HEK293T (cell line): ENCODE measurements around the gene RPL32.
A peak's percentile ranks its signal among the peaks of the same experiment; 100 is the strongest.
"Not testable (repeated sequence)": the region's sequence is repeated elsewhere in the genome, so short reads cannot be mapped to it uniquely, and the experiment has no call there.

ENCODE experiments used
- CTCF ChIA-PET: fragments of 350-600 bp; formaldehyde crosslinking; extraction: SDS; loops from one replicate; lab custom pipeline; 2021; ENCODE audit warnings: antibody characterized with exemption, inconsistent platforms; lab: Yijun Ruan, JAX
- POLR2A ChIA-PET: fragments of 350-600 bp; formaldehyde crosslinking; extraction: SDS; loops from one replicate; lab custom pipeline; 2020; ENCODE audit warnings: antibody characterized with exemption, inconsistent platforms; lab: Yijun Ruan, JAX
- DNase-seq: peaks from one replicate; pipeline ENCODE4 v3.0.0; 2012; ENCODE audit warnings: mixed read lengths; ENCODE audit errors: extremely low spot score
- ARNT ChIP-seq: fragments of 450-650 bp; IDR thresholded peaks from 2 replicates; pipeline ENCODE4 v1.6.1; 2017; ENCODE audit warnings: mild to moderate bottlenecking
- BHLHE40 ChIP-seq: fragments of 450-650 bp; IDR thresholded peaks from 2 replicates; pipeline ENCODE4 v1.6.1; 2016; ENCODE audit warnings: mild to moderate bottlenecking, moderate library complexity, borderline replicate concordance
- CTBP1 ChIP-seq: fragments of 450-650 bp; IDR thresholded peaks from 2 replicates; pipeline ENCODE4 v1.6.1; 2016; ENCODE audit warnings: borderline replicate concordance
- ELF4 ChIP-seq: fragments of 450-650 bp; IDR thresholded peaks from 2 replicates; pipeline ENCODE4 v1.6.1; 2017; ENCODE audit warnings: antibody characterized with exemption
- FOXA1 ChIP-seq: fragments of 450-650 bp; IDR thresholded peaks from 2 replicates; pipeline ENCODE4 v1.6.1; 2016; ENCODE audit warnings: mild to moderate bottlenecking
- FOXK2 ChIP-seq: fragments of 450-650 bp; IDR thresholded peaks from 2 replicates; pipeline ENCODE4 v1.6.1; 2016; ENCODE audit warnings: mild to moderate bottlenecking
- FOXM1 ChIP-seq: fragments of 450-650 bp; IDR thresholded peaks from 2 replicates; pipeline ENCODE4 v1.6.1; 2017; ENCODE audit warnings: mild to moderate bottlenecking, borderline replicate concordance
- HDGF ChIP-seq: fragments of 450-650 bp; IDR thresholded peaks from 2 replicates; pipeline ENCODE4 v1.6.1; 2017; ENCODE audit warnings: antibody characterized with exemption, borderline replicate concordance
- L3MBTL2 ChIP-seq: fragments of 450-650 bp; conservative IDR thresholded peaks from 2 replicates; pipeline ENCODE4 v1.6.1; 2016; ENCODE audit warnings: mild to moderate bottlenecking
- LEF1 ChIP-seq: fragments of 450-650 bp; IDR thresholded peaks from 2 replicates; pipeline ENCODE4 v1.6.1; 2017; ENCODE audit warnings: mild to moderate bottlenecking, borderline replicate concordance
- NFRKB ChIP-seq: fragments of 450-650 bp; IDR thresholded peaks from 2 replicates; pipeline ENCODE4 v1.6.1; 2016; ENCODE audit warnings: mild to moderate bottlenecking, moderate library complexity
- SP1 ChIP-seq: fragments of 450-650 bp; IDR thresholded peaks from 2 replicates; pipeline ENCODE4 v1.6.1; 2017
- SUZ12 ChIP-seq: fragments of 450-650 bp; IDR thresholded peaks from 2 replicates; pipeline ENCODE4 v1.6.1; 2016; ENCODE audit warnings: mild to moderate bottlenecking
- TARDBP ChIP-seq: fragments of 450-650 bp; IDR thresholded peaks from 2 replicates; pipeline ENCODE4 v1.6.1; 2016
- ZNF384 ChIP-seq: fragments of 450-650 bp; IDR thresholded peaks from 2 replicates; pipeline ENCODE4 v1.6.1; 2016
- TF ChIP-seq, protein P1 (sequence below): fragments of 450-650 bp; IDR thresholded peaks from 2 replicates; pipeline ENCODE4 v1.6.1; 2016

RPL32 gene

DNA sequence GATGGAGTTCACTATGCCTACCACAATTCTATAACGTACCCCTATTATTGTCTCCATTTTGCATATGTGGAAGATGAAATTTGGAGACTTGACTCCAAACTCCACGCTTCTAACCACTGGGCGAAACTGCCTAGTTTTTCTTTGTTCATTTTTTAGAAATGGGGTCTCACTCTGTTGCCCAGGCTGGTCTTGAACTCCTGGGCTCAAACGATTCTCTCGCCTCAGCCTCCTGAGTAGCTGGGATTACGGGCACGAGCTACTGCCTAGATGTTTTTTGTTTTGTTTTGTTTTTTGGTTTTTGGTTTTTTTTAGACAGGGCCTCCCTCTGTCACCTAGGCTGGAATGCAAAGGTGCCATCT, 584 bp upstream of the RPL32 start:
- POLR2A ChIA-PET = interaction anchor here (0.6 to 2.2 kb wide), 9 partner anchors 9 to 178 kb away, joined by 3 to 10 read pairs (median 7); partner anchors contain the start of genes CAND2 and RAF1
- CTCF ChIA-PET = interaction anchor here (0.6 to 1.4 kb wide), 12 partner anchors 12 to 351 kb away, joined by 3 to 7 read pairs (median 4); partner anchors contain the start of gene CAND2
- TF ChIP-seq, protein P1, sequence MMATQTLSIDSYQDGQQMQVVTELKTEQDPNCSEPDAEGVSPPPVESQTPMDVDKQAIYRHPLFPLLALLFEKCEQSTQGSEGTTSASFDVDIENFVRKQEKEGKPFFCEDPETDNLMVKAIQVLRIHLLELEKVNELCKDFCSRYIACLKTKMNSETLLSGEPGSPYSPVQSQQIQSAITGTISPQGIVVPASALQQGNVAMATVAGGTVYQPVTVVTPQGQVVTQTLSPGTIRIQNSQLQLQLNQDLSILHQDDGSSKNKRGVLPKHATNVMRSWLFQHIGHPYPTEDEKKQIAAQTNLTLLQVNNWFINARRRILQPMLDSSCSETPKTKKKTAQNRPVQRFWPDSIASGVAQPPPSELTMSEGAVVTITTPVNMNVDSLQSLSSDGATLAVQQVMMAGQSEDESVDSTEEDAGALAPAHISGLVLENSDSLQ = no peak
- TF ChIP-seq TARDBP (no peak), NFRKB (no peak), FOXK2 (no peak), CTBP1 (no peak), ZNF384 (no peak; the same call in 1 of the 2 replicates), FOXA1 (no peak), L3MBTL2 (no peak), SUZ12 (no peak), ARNT (no peak), FOXM1 (no peak)
- DNase-seq = no peak

DNA sequence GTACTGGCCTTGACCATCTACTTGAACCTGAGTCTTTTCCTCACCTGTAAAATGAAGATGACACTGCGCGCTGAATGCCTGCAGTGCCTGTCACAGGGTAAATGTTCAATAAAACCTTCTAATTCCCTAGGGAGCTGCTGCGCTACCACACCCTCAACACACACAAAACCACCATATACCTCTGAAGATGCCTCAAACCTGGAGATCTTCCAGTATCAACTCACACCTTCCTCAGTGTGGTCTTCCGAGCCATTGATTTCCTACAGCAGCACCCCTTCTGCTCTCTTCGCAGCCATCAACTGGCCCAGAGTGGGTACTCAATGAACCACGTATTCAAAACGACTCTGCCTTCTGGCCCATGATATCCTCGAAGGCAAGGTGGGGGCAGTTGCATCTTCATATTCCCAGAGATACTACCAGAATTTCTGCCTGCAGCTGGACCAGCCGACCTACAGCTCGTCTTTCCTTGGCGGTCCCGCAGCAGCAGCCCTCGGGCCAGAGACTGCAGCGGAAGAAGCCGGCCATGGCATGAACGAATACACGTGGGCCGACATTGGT, 695 bp downstream of the RPL32 start:
- CTCF ChIA-PET = interaction anchor here (1.4 kb wide), 1 partner anchor 10 kb away, joined by 3 read pairs; no protein-coding TSS in a partner anchor
- TF ChIP-seq FOXM1 (no peak), L3MBTL2 (0 out of 2 replicates have a peak, but pooled peaks have one; percentile 7), SP1 (no peak), LEF1 (no peak), HDGF (no peak)
- POLR2A ChIA-PET = interaction anchor here (0.9 to 2.2 kb wide), 6 partner anchors 8 to 177 kb away, joined by 3 to 10 read pairs (median 8); partner anchors contain the start of gene RAF1
- DNase-seq = no peak

- DNase-seq, CTCF ChIA-PET: not testable (repeated sequence)
- POLR2A ChIA-PET = interaction anchor here (0.9 to 2.2 kb wide), 2 partner anchors 10 to 12 kb away, joined by 3 to 9 read pairs; no protein-coding TSS in a partner anchor
These were observed 1.2 kb downstream of the RPL32 start for GRCh38 chr3:12840148-12840547.

DNA sequence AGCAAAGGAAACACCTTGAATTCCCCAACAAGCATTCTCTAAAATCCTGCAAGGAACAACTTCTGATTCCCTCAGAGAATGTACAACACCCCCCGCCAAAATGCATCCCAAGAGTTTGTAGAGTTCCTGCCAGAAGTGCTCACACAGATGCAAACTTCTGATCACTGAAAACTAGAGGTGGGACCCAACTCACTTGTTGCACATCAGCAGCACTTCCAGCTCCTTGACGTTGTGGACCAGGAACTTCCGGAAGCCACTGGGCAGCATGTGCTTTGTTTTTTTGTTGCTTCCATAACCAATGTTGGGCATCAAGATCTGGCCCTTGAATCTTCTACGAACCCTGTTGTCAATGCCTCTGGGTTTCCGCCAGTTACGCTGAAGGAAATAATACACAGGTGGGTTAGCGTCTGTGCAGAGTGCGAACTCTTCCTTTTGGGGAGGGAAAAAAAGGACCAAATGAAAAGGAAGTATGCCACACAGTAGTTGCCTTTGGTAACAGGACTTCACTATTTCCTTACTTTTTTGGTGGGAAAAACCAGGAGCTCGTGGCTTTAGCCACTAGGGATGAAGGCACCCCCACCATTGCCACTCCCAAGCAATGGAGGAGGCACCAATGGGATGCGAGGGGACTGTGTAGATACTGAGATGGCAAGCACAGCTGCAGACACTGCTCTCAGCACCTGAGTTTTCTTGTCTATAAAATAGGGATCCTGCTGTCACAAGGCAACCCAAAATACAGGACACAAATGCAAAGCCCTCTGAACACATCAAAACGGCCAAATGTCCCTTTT, 2.0 kb downstream of the RPL32 start:
- TF ChIP-seq HDGF (no peak), ELF4 (0 out of 2 replicates have a peak, but pooled peaks have one; percentile 5)
- POLR2A ChIA-PET = no interaction called here
- no peak for DNase-seq
- CTCF ChIA-PET = interaction anchor here (0.7 kb wide), 1 partner anchor 36 kb away, joined by 6 read pairs; no protein-coding TSS in a partner anchor

DNA sequence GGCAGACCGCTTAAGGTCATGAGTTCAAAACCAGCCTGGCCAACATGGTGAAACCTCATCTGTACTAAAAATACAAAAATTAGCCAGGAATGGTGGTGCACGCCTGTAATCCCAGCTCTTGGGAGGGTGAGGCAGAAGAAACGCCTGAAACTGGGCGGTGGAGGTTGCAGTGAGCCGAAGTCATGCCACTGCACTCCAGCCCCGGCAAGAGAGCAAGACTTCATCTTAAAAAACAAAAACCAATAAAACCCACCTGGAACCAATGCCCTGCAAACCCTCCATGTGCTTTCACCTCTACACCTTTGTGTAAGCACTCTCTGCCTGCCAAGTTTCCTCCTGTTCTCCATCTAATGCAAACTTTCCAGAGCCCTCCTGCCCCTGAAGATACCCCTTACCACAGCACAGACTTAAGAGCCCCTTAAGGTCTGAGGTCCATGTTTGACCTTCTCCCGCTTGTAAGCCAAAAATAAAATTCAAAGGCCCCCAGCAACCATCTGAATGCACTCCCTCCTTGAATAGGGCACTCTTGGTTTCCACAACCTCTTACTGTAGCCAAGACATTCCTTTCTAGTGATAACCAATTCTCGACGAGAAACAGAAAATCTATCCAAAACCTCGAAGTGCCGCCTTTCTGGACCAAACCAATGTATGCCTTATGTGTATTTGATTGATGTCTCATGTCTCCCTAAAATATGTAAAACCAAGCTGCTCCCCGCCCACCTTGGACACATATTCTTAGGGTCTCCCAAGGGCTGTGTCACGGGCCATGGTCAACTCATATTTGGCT, 3.0 kb downstream of the RPL32 start:
- CTCF ChIA-PET = interaction anchor here (0.7 kb wide), 1 partner anchor 35 kb away, joined by 6 read pairs; no protein-coding TSS in a partner anchor
- TF ChIP-seq ARNT = no peak
- TF ChIP-seq FOXK2 = no peak
- no peak for TF ChIP-seq SP1
- no peak for TF ChIP-seq HDGF
- TF ChIP-seq CTBP1 = no peak
- no peak for TF ChIP-seq BHLHE40
- TF ChIP-seq, protein P1 = no peak
- no peak for TF ChIP-seq NFRKB
- TF ChIP-seq SUZ12 = no peak
- TF ChIP-seq ZNF384 = no peak
- no peak for TF ChIP-seq LEF1
- no peak for TF ChIP-seq FOXM1
- no peak for TF ChIP-seq L3MBTL2
- TF ChIP-seq ELF4 = no peak; the same call in 1 of the 2 replicates
- TF ChIP-seq TARDBP = no peak
- no peak for TF ChIP-seq FOXA1
- no peak for DNase-seq
- POLR2A ChIA-PET = no interaction called here

GRCh38 chr3:12837295-12837986, 3.9 kb downstream of the RPL32 start:
- TF ChIP-seq FOXM1 = no peak
- TF ChIP-seq SUZ12 = no peak
- no peak for TF ChIP-seq BHLHE40
- TF ChIP-seq FOXA1 = no peak
- TF ChIP-seq, protein P1 = no peak
- TF ChIP-seq ARNT = no peak
- no peak for TF ChIP-seq NFRKB
- no peak for TF ChIP-seq CTBP1
- no peak for TF ChIP-seq L3MBTL2
- TF ChIP-seq FOXK2 = no peak
- TF ChIP-seq LEF1 = no peak
- no peak for TF ChIP-seq SP1
- no peak for TF ChIP-seq ELF4
- TF ChIP-seq TARDBP = no peak
- CTCF ChIA-PET = interaction anchor here (0.6 kb wide), 1 partner anchor 72 kb away, joined by 6 read pairs; no protein-coding TSS in a partner anchor
- no peak for DNase-seq
- POLR2A ChIA-PET = no interaction called here
